IMR-90 (cell line): ENCODE data around the gene PSD.

Experiments
- CTCF ChIP-seq: conservative IDR thresholded peaks from 2 replicates; pipeline ENCODE4 v1.5.1; 2012; ENCODE audit warnings: mild to moderate bottlenecking, low read depth, low read length, improper control_type of control experiment
- ELK1 ChIP-seq: fragments of 150-350 bp; IDR thresholded peaks from 2 replicates; pipeline ENCODE4 v1.6.1; 2016; ENCODE audit warnings: low read depth, mild to moderate bottlenecking, low read length, moderate library complexity, borderline replicate concordance
- MXI1 ChIP-seq: IDR thresholded peaks from 2 replicates; pipeline ENCODE4 v1.6.1; 2012; ENCODE audit warnings: low read depth, mild to moderate bottlenecking, low read length, moderate library complexity, borderline replicate concordance
- POLR2A ChIP-seq: IDR thresholded peaks from 2 replicates; pipeline ENCODE4 v1.6.1; 2012; ENCODE audit warnings: mild to moderate bottlenecking, low read depth, low read length
- RFX5 ChIP-seq: IDR thresholded peaks from 2 replicates; pipeline ENCODE4 v1.8.0; 2012; ENCODE audit warnings: low read depth, mild to moderate bottlenecking, low read length, moderate library complexity
- SMC3 ChIP-seq: fragments of 150-350 bp; IDR thresholded peaks from 2 replicates; pipeline ENCODE4 v1.6.1; 2016; ENCODE audit warnings: low read depth, mild to moderate bottlenecking, antibody characterized with exemption, low read length, moderate library complexity

- no peak for TF ChIP-seq RFX5
- TF ChIP-seq CTCF, result no peak
- TF ChIP-seq MXI1, result no peak
- TF ChIP-seq POLR2A, result no peak
- TF ChIP-seq SMC3, result no peak
- no peak for TF ChIP-seq ELK1
These were observed 15.0 kb upstream of the PSD start for GRCh38 chr10:102433619-102434046.
